CD14-positive monocyte (primary cell): Measurements from ENCODE around the gene MMRN1. TPM values are rescaled to one million over a fixed set of nuclear protein-coding genes. Genes with fewer than 3 reads are reported as not detected.

Experiments used
- DNase-seq, 3 donors: peaks; one replicate each; pipeline ENCODE4 v3.0.0-alpha.2; 2011 to 2022
- H2AFZ ChIP-seq: 2 replicates; pipeline ENCODE4 v1.6.0; 2012; ENCODE audit warnings: mild to moderate bottlenecking, low read depth, low read length, inconsistent platforms; ENCODE audit not compliant: insufficient read depth, poor library complexity, severe bottlenecking
- H3K27ac ChIP-seq, 2 donors: 1 replicate in 1 of 2; 2 replicates in 1 of 2; pipeline ENCODE4 v1.5.1; 2012 to 2013; ENCODE audit warnings: low read length in 2 of 2, control low read depth in 1 of 2, inconsistent platforms in 1 of 2, low read depth in 1 of 2, mild to moderate bottlenecking in 1 of 2
- H3K27me3 ChIP-seq, 2 donors: one replicate each; pipeline versions ENCODE4 v1.6.0 to v1.6.1; 2011 to 2013; ENCODE audit warnings: low read length in 2 of 2; ENCODE audit not compliant: control insufficient read depth in 2 of 2, insufficient read depth in 2 of 2
- H3K36me3 ChIP-seq, 2 donors: replicated peaks in 1 of 2; 1 replicate in 1 of 2; 2 replicates in 1 of 2; pipeline versions ENCODE4 v1.5.1 to v1.6.1; 2012 to 2013; ENCODE audit warnings: low read length in 2 of 2, control low read depth in 1 of 2, inconsistent platforms in 1 of 2, mild to moderate bottlenecking in 1 of 2; ENCODE audit not compliant: insufficient read depth in 2 of 2, control insufficient read depth in 1 of 2
- H3K4me1 ChIP-seq, 2 donors: 1 replicate in 1 of 2; 2 replicates in 1 of 2; pipeline versions ENCODE4 v1.5.1 to v1.6.1; 2012 to 2013; ENCODE audit warnings: low read length in 2 of 2, control low read depth in 1 of 2, inconsistent platforms in 1 of 2, mild to moderate bottlenecking in 1 of 2, moderate library complexity in 1 of 2; ENCODE audit not compliant: insufficient read depth in 2 of 2, control insufficient read depth in 1 of 2
- H3K4me2 ChIP-seq: replicated peaks from 2 replicates; pipeline ENCODE3; 2012; ENCODE audit warnings: low read length, moderate library complexity, mild to moderate bottlenecking; ENCODE audit not compliant: poor library complexity, severe bottlenecking; ENCODE audit errors: extremely low read depth
- H3K4me3 ChIP-seq, 3 experiments: fragments of 200-600 bp in 1 of 3; sonication (generic) in 1 of 3; replicated peaks in 1 of 3; 1 replicate in 2 of 3; 2 replicates in 1 of 3; pipeline ENCODE4 v1.5.1; 2011 to 2013; ENCODE audit warnings: low read length in 3 of 3, mild to moderate bottlenecking in 3 of 3, control low read depth in 2 of 3, low read depth in 2 of 3, inconsistent platforms in 1 of 3, moderate library complexity in 1 of 3
- H3K79me2 ChIP-seq: 2 replicates; pipeline ENCODE4 v1.6.0; 2012; ENCODE audit warnings: mild to moderate bottlenecking, control low read depth, inconsistent platforms, low read length, moderate library complexity; ENCODE audit not compliant: insufficient read depth
- H3K9ac ChIP-seq: 2 replicates; pipeline ENCODE4 v1.6.0; 2017; ENCODE audit warnings: low read length, mild to moderate bottlenecking; ENCODE audit not compliant: insufficient read depth, poor library complexity, severe bottlenecking
- H3K9me3 ChIP-seq, 2 donors: replicated peaks in 1 of 2; 1 replicate in 1 of 2; 2 replicates in 1 of 2; pipeline versions ENCODE4 v1.5.1 to v1.6.1; 2012 to 2013; ENCODE audit warnings: low read length in 2 of 2, control low read depth in 1 of 2; ENCODE audit not compliant: control insufficient read depth in 1 of 2, insufficient read depth in 1 of 2
- H4K20me1 ChIP-seq: 2 replicates; pipeline ENCODE4 v1.6.0; 2012; ENCODE audit warnings: mild to moderate bottlenecking, low read length, control low read depth, moderate library complexity; ENCODE audit not compliant: insufficient read depth
- H3K27ac Mint-ChIP-seq, 7 donors: one replicate each; pipeline ENCODE4 v1.8.0; 2020; ENCODE audit warnings: mild to moderate bottlenecking in 7 of 7, mixed read lengths in 7 of 7, moderate library complexity in 6 of 7, inconsistent platforms in 2 of 7
- H3K27me3 Mint-ChIP-seq, 3 donors: one replicate each; pipeline ENCODE4 v1.8.0; 2021 to 2022; ENCODE audit warnings: low read depth in 3 of 3, mild to moderate bottlenecking in 3 of 3, mixed read lengths in 3 of 3, moderate library complexity in 3 of 3, inconsistent platforms in 1 of 3
- H3K36me3 Mint-ChIP-seq, 2 donors: one replicate each; pipeline ENCODE4 v1.8.0; 2020; ENCODE audit warnings: mixed read lengths in 2 of 2, inconsistent platforms in 1 of 2, mild to moderate bottlenecking in 1 of 2
- H3K4me1 Mint-ChIP-seq: one replicate; pipeline ENCODE4 v1.8.0; 2020; ENCODE audit warnings: mild to moderate bottlenecking, mixed read lengths
- H3K4me3 Mint-ChIP-seq, 2 donors: one replicate each; pipeline ENCODE4 v1.8.0; 2020; ENCODE audit warnings: mild to moderate bottlenecking in 2 of 2, mixed read lengths in 2 of 2, moderate library complexity in 1 of 2
- H3K9me3 Mint-ChIP-seq, 7 donors: one replicate each; pipeline ENCODE4 v1.8.0; 2020 to 2022; ENCODE audit warnings: mixed read lengths in 7 of 7, mild to moderate bottlenecking in 6 of 7, moderate library complexity in 6 of 7, inconsistent platforms in 2 of 7
- CTCF ChIP-seq: fragments of 200-600 bp; IDR thresholded peaks from one replicate; pipeline ENCODE4 v1.8.0; 2022; ENCODE audit warnings: antibody characterized with exemption, mild to moderate bottlenecking
- WGBS: methylation state at CpG from one replicate; pipeline ENCODE4 v1.1.5; 2013; ENCODE audit warnings: missing lambda C conversion rate; ENCODE audit not compliant: insufficient coverage; 5-methylcytosine and 5-hydroxymethylcytosine counted together
- intact Hi-C, 2 donors: fragments of 100-400 bp; cut with micrococcal nuclease; formaldehyde crosslinking; loops; one replicate each; pipeline versions ENCODE4 v1.15.0 to v1.15.1; 2023
- polyA plus RNA-seq, 3 donors: library from polyadenylated mRNA; depleted of rRNA in 1 of 3; unstranded in 2 of 3; stranded (reverse) in 1 of 3; fragments of 300-500 nt in 2 of 3; fragments of >200 nt in 1 of 3; fragmentation: Illumina TruSeq in 2 of 3; gene quantifications; 1 replicate in 2 of 3; 2 replicates in 1 of 3; pipeline ENCODE4 v1.2.3, GENCODE V29; 2012 to 2021

MMRN1 gene
- polyA plus RNA-seq, 3 donors, result 0.07 TPM; not detected in 2

GRCh38 chr4:89997171-89997704, 102.6 kb downstream of the MMRN1 start:
- no peak for DNase-seq
- Histone ChIP-seq H3K27me3 (no peaks in the 10 kb centered on the region), H3K79me2 (no peaks in the 10 kb centered on the region), H3K9ac (no peak overlapping the region), H3K9me3 (no peaks in the 10 kb centered on the region), H3K27ac (no peak overlapping the region), H3K4me3 (no peak overlapping the region), H3K4me1 (no peaks in the 10 kb centered on the region), H2AFZ (no peak overlapping the region), H3K36me3 (no peaks in the 10 kb centered on the region), H3K4me2 (no peak overlapping the region), H4K20me1 (no peaks in the 10 kb centered on the region)
- Mint-ChIP-seq H3K27me3 (peaks cover 0 to 3% (median 0%) of the 10 kb centered on the region in 3 donors), H3K36me3 (no peaks in the 10 kb centered on the region), H3K27ac (no peak overlapping the region), H3K9me3 (no peaks in the 10 kb centered on the region), H3K4me1 (no peaks in the 10 kb centered on the region), H3K4me3 (no peak overlapping the region)
- intact Hi-C loops, result no loop called here
- 85% methylated on average over 4 of the region's 4 CpGs for WGBS
- TF ChIP-seq CTCF, result no peak

GRCh38 chr4:89998469-89999011, 103.9 kb downstream of the MMRN1 start:
- Mint-ChIP-seq H3K4me1 (no peaks in the 10 kb centered on the region), H3K36me3 (no peaks in the 10 kb centered on the region), H3K27ac (no peak overlapping the region), H3K4me3 (no peak overlapping the region), H3K27me3 (peaks cover 0 to 3% (median 0%) of the 10 kb centered on the region in 3 donors), H3K9me3 (no peaks in the 10 kb centered on the region)
- intact Hi-C loops, result no loop called here
- Histone ChIP-seq H2AFZ (no peak overlapping the region), H3K36me3 (no peaks in the 10 kb centered on the region), H3K27me3 (no peaks in the 10 kb centered on the region), H3K4me3 (no peak overlapping the region), H4K20me1 (no peaks in the 10 kb centered on the region), H3K9me3 (no peaks in the 10 kb centered on the region), H3K4me1 (no peaks in the 10 kb centered on the region), H3K9ac (no peak overlapping the region), H3K79me2 (no peaks in the 10 kb centered on the region), H3K27ac (no peak overlapping the region), H3K4me2 (no peak overlapping the region)
- no peak for TF ChIP-seq CTCF
- WGBS, result no CpG with 5 or more reads among the region's 6 CpGs
- DNase-seq, result no peak
